Lower leg skin (tissue), 4 donors: ENCODE results near the gene ADGRV1. TPM values are rescaled to one million over a fixed set of nuclear protein-coding genes. Genes with fewer than 3 reads are reported as not detected.

Experiments used
- DNase-seq, 2 donors: peaks; one replicate each; pipeline ENCODE4 v3.0.0-alpha.2; 2019; ENCODE audit warnings: low spot score in 2 of 2
- H3K4me3 ChIP-seq: fragments of 200-600 bp; sonication (generic); 2 replicates; pipeline ENCODE4 v1.5.1; 2017; ENCODE audit warnings: mild to moderate bottlenecking, low read depth; ENCODE audit not compliant: poor library complexity, severe bottlenecking
- POLR2A ChIP-seq, 2 donors: fragments of 450-650 bp; IDR thresholded peaks; one replicate each; pipeline ENCODE4 v1.6.1; 2016 to 2017; ENCODE audit warnings: antibody characterized with exemption in 2 of 2, mild to moderate bottlenecking in 1 of 2, moderate library complexity in 1 of 2
- WGBS, 2 donors: methylation state at CpG; one replicate each; pipeline ENCODE4 v1.1.5; 2018; 5-methylcytosine and 5-hydroxymethylcytosine counted together
- intact Hi-C: fragments of 100-400 bp; cut with DNase I; formaldehyde crosslinking; loops from one replicate; pipeline ENCODE4 v1.15.0; 2023; ENCODE audit warnings: low total_unique reads
- total RNA-seq, 4 donors: library from RNA; depleted of rRNA; stranded (reverse); fragments of >200 nt; gene quantifications; one replicate each; pipeline ENCODE4 v1.1.0, GENCODE V29; 2016
- TF ChIP-seq, protein P1 (sequence below), 3 donors: fragments of 450-650 bp; IDR thresholded peaks; one replicate each; pipeline ENCODE4 v1.5.1; 2016; ENCODE audit warnings: antibody characterized with exemption in 3 of 3, mild to moderate bottlenecking in 3 of 3, moderate library complexity in 2 of 3

ADGRV1 gene
- total RNA-seq, 4 donors from 2014 or later, result 1.2 to 4.0 (median 2.7) TPM

- H3K4me3 ChIP-seq, result no peak overlapping the region
- TF ChIP-seq POLR2A (IDR thresholded peaks at IDR 0.05), result no peak
- TF ChIP-seq, protein P1, sequence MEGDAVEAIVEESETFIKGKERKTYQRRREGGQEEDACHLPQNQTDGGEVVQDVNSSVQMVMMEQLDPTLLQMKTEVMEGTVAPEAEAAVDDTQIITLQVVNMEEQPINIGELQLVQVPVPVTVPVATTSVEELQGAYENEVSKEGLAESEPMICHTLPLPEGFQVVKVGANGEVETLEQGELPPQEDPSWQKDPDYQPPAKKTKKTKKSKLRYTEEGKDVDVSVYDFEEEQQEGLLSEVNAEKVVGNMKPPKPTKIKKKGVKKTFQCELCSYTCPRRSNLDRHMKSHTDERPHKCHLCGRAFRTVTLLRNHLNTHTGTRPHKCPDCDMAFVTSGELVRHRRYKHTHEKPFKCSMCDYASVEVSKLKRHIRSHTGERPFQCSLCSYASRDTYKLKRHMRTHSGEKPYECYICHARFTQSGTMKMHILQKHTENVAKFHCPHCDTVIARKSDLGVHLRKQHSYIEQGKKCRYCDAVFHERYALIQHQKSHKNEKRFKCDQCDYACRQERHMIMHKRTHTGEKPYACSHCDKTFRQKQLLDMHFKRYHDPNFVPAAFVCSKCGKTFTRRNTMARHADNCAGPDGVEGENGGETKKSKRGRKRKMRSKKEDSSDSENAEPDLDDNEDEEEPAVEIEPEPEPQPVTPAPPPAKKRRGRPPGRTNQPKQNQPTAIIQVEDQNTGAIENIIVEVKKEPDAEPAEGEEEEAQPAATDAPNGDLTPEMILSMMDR (IDR thresholded peaks at IDR 0.05), result no peak
- intact Hi-C loops, result no loop called here
- 81 to 83% methylated on average over 2 of the region's 2 CpGs for WGBS, 2 donors
- no peak for DNase-seq
Observed at GRCh38 chr5:91171322-91171721, 612.7 kb downstream of the ADGRV1 start.

- no peak for TF ChIP-seq POLR2A (IDR thresholded peaks at IDR 0.05)
- TF ChIP-seq, protein P1 (IDR thresholded peaks at IDR 0.05), result no peak
- no peak overlapping the region for H3K4me3 ChIP-seq
- DNase-seq, result no peak
- intact Hi-C loops, result no loop called here
Observed at GRCh38 chr5:91174396-91174795, 615.8 kb downstream of the ADGRV1 start.

DNA sequence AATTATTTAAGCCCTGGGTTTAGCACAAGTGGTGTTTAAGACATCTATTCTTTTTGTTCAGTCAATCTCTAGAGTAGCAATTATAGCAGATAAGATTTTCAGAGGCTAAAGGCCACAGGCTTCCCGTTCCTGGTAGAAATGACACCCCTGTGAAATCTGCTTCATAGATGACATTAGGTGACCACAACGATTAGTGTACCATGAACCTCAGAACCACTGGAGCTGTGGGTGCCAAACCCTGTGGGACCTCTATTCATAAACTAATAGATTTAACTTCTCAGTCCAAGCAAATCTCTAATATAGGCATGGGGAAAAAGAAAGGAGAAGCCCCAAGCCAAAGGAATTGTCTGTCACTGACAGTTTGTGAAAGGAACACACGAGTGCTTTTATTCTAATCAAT, 617.1 kb downstream of the ADGRV1 start:
- DNase-seq, result no peak
- H3K4me3 ChIP-seq, result no peak overlapping the region
- TF ChIP-seq, protein P1 (IDR thresholded peaks at IDR 0.05), result no peak
- no peak for TF ChIP-seq POLR2A (IDR thresholded peaks at IDR 0.05)
- 74 to 75% methylated on average over 3 of the region's 3 CpGs for WGBS, 2 donors
- intact Hi-C loops, result no loop called here

DNA sequence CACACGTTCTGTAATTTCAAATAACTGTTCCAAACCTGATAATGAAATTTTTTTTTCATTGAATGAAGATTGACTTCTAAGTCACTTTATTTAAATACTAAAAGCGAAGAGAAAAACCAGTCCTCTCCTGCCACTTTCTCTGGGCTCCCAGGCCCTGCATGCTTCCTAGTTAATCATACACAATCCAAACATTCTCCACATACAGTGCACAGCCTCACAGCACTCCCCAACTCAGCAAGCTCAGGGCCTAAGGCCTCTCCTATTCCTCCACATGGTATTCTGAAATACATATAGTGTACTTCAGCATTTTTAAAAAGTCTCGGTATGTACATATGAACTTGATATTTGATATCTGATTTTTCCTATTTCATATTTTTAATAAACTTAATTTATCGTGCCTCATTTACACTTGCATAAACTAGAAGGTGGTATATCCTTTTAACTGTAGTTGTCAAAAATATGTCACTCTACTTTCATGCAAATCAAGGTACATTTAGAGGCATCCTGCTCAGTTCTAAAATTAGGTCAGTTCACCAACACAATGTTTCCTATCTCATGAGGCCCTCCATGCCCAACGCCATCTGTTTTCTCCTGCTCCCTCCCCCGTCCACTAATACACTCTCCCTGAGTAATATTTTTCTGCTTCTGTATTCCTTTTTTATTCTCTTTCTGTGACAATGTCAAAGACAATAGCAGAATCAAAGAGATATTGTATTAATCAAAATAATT, 617.9 kb downstream of the ADGRV1 start:
- TF ChIP-seq, protein P1 (IDR thresholded peaks at IDR 0.05), result no peak
- no peak for TF ChIP-seq POLR2A (IDR thresholded peaks at IDR 0.05)
- no peak for DNase-seq

DNA sequence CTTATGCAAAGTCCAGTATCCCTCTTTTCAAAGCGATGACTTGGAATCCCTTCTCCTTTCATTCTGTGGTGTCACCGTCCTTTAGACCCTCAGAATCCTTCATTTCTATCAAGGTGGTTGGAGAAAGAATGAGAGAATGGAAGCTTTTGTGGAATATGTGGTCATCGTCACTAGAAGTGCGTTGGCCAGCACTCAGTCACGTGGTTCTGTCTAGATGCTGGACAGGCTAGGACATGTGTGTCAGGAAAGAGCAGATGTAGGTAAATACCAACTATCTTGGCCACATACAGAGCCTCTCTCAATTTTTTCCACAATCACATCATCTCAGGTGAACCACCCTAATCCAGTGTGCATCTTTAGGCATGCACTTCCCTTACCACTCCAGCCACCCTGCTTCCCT, 618.5 kb downstream of the ADGRV1 start:
- WGBS, 2 donors, result 88 to 92% methylated on average over 5 of the region's 5 CpGs
- no peak overlapping the region for H3K4me3 ChIP-seq
- no peak for DNase-seq
- intact Hi-C loops, result no loop called here
- TF ChIP-seq POLR2A (IDR thresholded peaks at IDR 0.05), result no peak
- TF ChIP-seq, protein P1 (IDR thresholded peaks at IDR 0.05), result no peak

More for the DNA sequence above, 617.9 kb downstream of the ADGRV1 start:
- H3K4me3 ChIP-seq, result no peak overlapping the region
- intact Hi-C loops, result no loop called here
- WGBS, 2 donors, result 56 to 76% methylated on average over 6 of the region's 6 CpGs

DNA sequence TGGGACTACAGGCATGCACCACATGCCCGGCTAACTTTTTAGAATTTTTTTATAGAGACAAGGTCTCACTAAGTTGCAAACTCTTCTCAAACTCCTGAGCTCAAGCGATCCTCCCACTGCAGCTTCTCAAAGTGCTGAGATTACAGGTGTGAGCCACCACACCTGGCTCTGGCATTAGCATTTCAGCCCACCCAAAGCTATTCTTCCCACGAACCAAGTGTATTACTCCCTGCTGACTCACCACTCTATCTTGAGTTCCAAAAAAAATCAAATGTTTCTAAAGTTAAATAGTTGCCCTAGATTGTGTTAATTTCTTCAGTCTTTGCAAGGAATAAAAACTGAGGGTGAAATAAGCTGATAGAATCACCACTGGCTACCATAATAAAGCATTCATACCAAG, 619.0 kb downstream of the ADGRV1 start:
- TF ChIP-seq POLR2A (IDR thresholded peaks at IDR 0.05), result no peak
- TF ChIP-seq, protein P1 (IDR thresholded peaks at IDR 0.05), result no peak
- H3K4me3 ChIP-seq, result no peak overlapping the region
- intact Hi-C loops, result no loop called here
- DNase-seq, result no peak
- 81 to 82% methylated on average over 3 of the region's 3 CpGs for WGBS, 2 donors
